Loucy (cell line): Measurements from ENCODE around the gene TCF7.

ENCODE experiments used
- H2AFZ ChIP-seq: fragments of 200-600 bp; sonication (generic); 2 replicates; pipeline ENCODE4 v1.6.0; 2016; ENCODE audit warnings: antibody characterized with exemption, mild to moderate bottlenecking, low read length, moderate library complexity
- H3F3A ChIP-seq: fragments of 200-600 bp; 2 replicates; pipeline ENCODE4 v1.6.0; 2016; ENCODE audit warnings: antibody characterized with exemption, low read depth, mild to moderate bottlenecking
- H3K27me3 ChIP-seq: fragments of 200-600 bp; sonication (generic); 2 replicates; pipeline ENCODE4 v1.6.1; 2014; ENCODE audit warnings: low read length, mild to moderate bottlenecking; ENCODE audit not compliant: insufficient read depth, poor library complexity, severe bottlenecking
- H3K36me3 ChIP-seq: fragments of 200-600 bp; sonication (generic); 2 replicates; pipeline ENCODE4 v1.6.1; 2016; ENCODE audit warnings: low read length; ENCODE audit not compliant: insufficient read depth
- H3K4me1 ChIP-seq: fragments of 200-600 bp; sonication (generic); 2 replicates; pipeline ENCODE4 v1.5.1; 2014; ENCODE audit warnings: low read length, mild to moderate bottlenecking; ENCODE audit not compliant: insufficient read depth, poor library complexity, severe bottlenecking
- H3K4me2 ChIP-seq: fragments of 200-600 bp; sonication (generic); 2 replicates; pipeline ENCODE4 v1.6.0; 2014; ENCODE audit warnings: antibody characterized with exemption, low read length, low read depth, mild to moderate bottlenecking; ENCODE audit not compliant: poor library complexity, severe bottlenecking
- H3K4me3 ChIP-seq: fragments of 200-600 bp; sonication (generic); 2 replicates; pipeline ENCODE4 v1.5.1; 2014; ENCODE audit warnings: low read length, mild to moderate bottlenecking, mixed read lengths; ENCODE audit not compliant: poor library complexity, severe bottlenecking
- H3K79me2 ChIP-seq: fragments of 200-600 bp; sonication (generic); 2 replicates; pipeline ENCODE4 v1.6.1; 2014; ENCODE audit warnings: low read length; ENCODE audit not compliant: insufficient read depth
- H3K9ac ChIP-seq: fragments of 200-600 bp; sonication (generic); 2 replicates; pipeline ENCODE4 v1.6.0; 2014; ENCODE audit warnings: mild to moderate bottlenecking, low read depth, low read length, moderate library complexity; ENCODE audit not compliant: poor library complexity, severe bottlenecking
- H3K9me2 ChIP-seq: fragments of 200-600 bp; sonication (generic); replicated peaks from 2 replicates; pipeline ENCODE4 v1.6.1; 2016; ENCODE audit warnings: low read depth, low read length, mixed read lengths
- H3K9me3 ChIP-seq: fragments of 200-600 bp; sonication (generic); 2 replicates; pipeline ENCODE4 v1.6.1; 2014; ENCODE audit warnings: mild to moderate bottlenecking, antibody characterized with exemption, low read length, low read depth; ENCODE audit not compliant: insufficient read depth
- H4K20me1 ChIP-seq: fragments of 200-600 bp; sonication (generic); 2 replicates; pipeline ENCODE4 v1.6.0; 2014; ENCODE audit warnings: antibody characterized with exemption, low read length, mild to moderate bottlenecking; ENCODE audit not compliant: insufficient read depth, poor library complexity, severe bottlenecking
- CTCF ChIP-seq: fragments of 200-600 bp; sonication (generic); conservative IDR thresholded peaks from 2 replicates; pipeline ENCODE4 v1.5.1; 2014; ENCODE audit warnings: mild to moderate bottlenecking, antibody characterized with exemption, low read length
- EZH2phosphoT487 ChIP-seq: fragments of 200-600 bp; IDR thresholded peaks from 2 replicates; pipeline ENCODE4 v1.6.1; 2018; ENCODE audit warnings: antibody characterized with exemption, mild to moderate bottlenecking, moderate library complexity, borderline replicate concordance

Gene TCF7

GRCh38 chr5:134162592-134162991 is 48.1 kb downstream of the TCF7 start:
- Histone ChIP-seq H3K9ac (no peak overlapping the region), H3K79me2 (no peaks in the 10 kb centered on the region), H2AFZ (no peak overlapping the region), H3K9me3 (no peaks in the 10 kb centered on the region), H3K9me2 (no peaks in the 10 kb centered on the region), H4K20me1 (no peaks in the 10 kb centered on the region), H3K27me3 (no peaks in the 10 kb centered on the region), H3K4me1 (no peaks in the 10 kb centered on the region), H3K4me3 (no peak overlapping the region), H3K36me3 (peaks cover 47% of the 10 kb centered on the region; the same call in 1 of the 2 replicates), H3K4me2 (no peak overlapping the region), H3F3A (no peaks in the 10 kb centered on the region)
- TF ChIP-seq CTCF (no peak), EZH2phosphoT487 (no peak)

GRCh38 chr5:134171972-134172371 is 57.5 kb downstream of the TCF7 start:
- Histone ChIP-seq H3K4me2 (peak overlapping the region; percentile 20), H2AFZ (no peak overlapping the region), H3K9ac (no peak overlapping the region), H3K9me2 (no peaks in the 10 kb centered on the region), H3K4me1 (peaks cover 20% of the 10 kb centered on the region), H3K4me3 (no peak overlapping the region), H3F3A (no peaks in the 10 kb centered on the region), H3K27me3 (no peaks in the 10 kb centered on the region), H4K20me1 (peaks cover 41% of the 10 kb centered on the region), H3K79me2 (peaks cover 62% of the 10 kb centered on the region), H3K9me3 (no peaks in the 10 kb centered on the region), H3K36me3 (peaks cover 35% of the 10 kb centered on the region; the same call in 1 of the 2 replicates)
- TF ChIP-seq EZH2phosphoT487 (no peak), CTCF (no peak)

GRCh38 chr5:134174841-134175839 is 60.7 kb downstream of the TCF7 start:
- peak overlapping the region; percentile 84 for H3K9ac ChIP-seq
- H2AFZ ChIP-seq, result no peak overlapping the region
- TF ChIP-seq CTCF (no peak), EZH2phosphoT487 (no peak)
- H3K4me2 ChIP-seq, result peak overlapping the region; percentile 87
- no peaks in the 10 kb centered on the region for H3K9me2 ChIP-seq
- peaks cover 22% of the 10 kb centered on the region; the same call in 1 of the 2 replicates for H3K36me3 ChIP-seq
- no peaks in the 10 kb centered on the region for H3K9me3 ChIP-seq
- peaks cover 62% of the 10 kb centered on the region for H3K79me2 ChIP-seq
- peaks cover 41% of the 10 kb centered on the region for H4K20me1 ChIP-seq
- no peaks in the 10 kb centered on the region for H3F3A ChIP-seq
- peaks cover 20% of the 10 kb centered on the region for H3K4me1 ChIP-seq
- H3K27me3 ChIP-seq, result no peaks in the 10 kb centered on the region
- H3K4me3 ChIP-seq, result peak overlapping the region; percentile 93
